Esophagus squamous epithelium (tissue), 4 donors: ENCODE measurements around the gene PDLIM7.

Experiments
- POLR2A ChIP-seq, 4 donors: fragments of 450-650 bp; IDR thresholded peaks; one replicate each; pipeline ENCODE4 v1.6.1; 2017; ENCODE audit warnings: antibody characterized with exemption in 4 of 4, mild to moderate bottlenecking in 4 of 4, moderate library complexity in 3 of 4
- TF ChIP-seq, protein P1 (sequence below), 6 experiments: fragments of 450-650 bp in 4 of 6; fragments of 200-600 bp in 2 of 6; sonication (generic) in 2 of 6; IDR thresholded peaks; one replicate each; pipeline ENCODE4 v1.5.1; 2016 to 2019; ENCODE audit warnings: antibody characterized with exemption in 6 of 6, mild to moderate bottlenecking in 4 of 6, moderate library complexity in 4 of 6

GRCh38 chr5:177466861-177467260 is 30.5 kb downstream of the PDLIM7 start:
- TF ChIP-seq, protein P1, sequence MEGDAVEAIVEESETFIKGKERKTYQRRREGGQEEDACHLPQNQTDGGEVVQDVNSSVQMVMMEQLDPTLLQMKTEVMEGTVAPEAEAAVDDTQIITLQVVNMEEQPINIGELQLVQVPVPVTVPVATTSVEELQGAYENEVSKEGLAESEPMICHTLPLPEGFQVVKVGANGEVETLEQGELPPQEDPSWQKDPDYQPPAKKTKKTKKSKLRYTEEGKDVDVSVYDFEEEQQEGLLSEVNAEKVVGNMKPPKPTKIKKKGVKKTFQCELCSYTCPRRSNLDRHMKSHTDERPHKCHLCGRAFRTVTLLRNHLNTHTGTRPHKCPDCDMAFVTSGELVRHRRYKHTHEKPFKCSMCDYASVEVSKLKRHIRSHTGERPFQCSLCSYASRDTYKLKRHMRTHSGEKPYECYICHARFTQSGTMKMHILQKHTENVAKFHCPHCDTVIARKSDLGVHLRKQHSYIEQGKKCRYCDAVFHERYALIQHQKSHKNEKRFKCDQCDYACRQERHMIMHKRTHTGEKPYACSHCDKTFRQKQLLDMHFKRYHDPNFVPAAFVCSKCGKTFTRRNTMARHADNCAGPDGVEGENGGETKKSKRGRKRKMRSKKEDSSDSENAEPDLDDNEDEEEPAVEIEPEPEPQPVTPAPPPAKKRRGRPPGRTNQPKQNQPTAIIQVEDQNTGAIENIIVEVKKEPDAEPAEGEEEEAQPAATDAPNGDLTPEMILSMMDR (IDR thresholded peaks at IDR 0.05): no peak
- no peak for TF ChIP-seq POLR2A (IDR thresholded peaks at IDR 0.05)
